K562 (cell line): ENCODE data around the gene EFHD2. TPM values are rescaled to one million over a fixed set of nuclear protein-coding genes. Genes with fewer than 3 reads are reported as not detected.

Experiments
- C11orf30 ChIP-seq: fragments of 450-650 bp; IDR thresholded peaks from 2 replicates; pipeline ENCODE4 v1.6.1; 2016; ENCODE audit warnings: low read depth, mild to moderate bottlenecking
- COPS2 ChIP-seq: fragments of 450-650 bp; conservative IDR thresholded peaks from 2 replicates; pipeline ENCODE4 v1.6.1; 2016; ENCODE audit warnings: mild to moderate bottlenecking, moderate library complexity
- CSDE1 ChIP-seq, 2 experiments: fragments of 450-650 bp; IDR thresholded peaks; 2 replicates each; pipeline ENCODE4 v1.6.1; 2016; ENCODE audit warnings: mild to moderate bottlenecking in 1 of 2
- HCFC1 ChIP-seq: IDR thresholded peaks from 2 replicates; pipeline ENCODE4 v1.6.1; 2012; ENCODE audit warnings: low read depth, low read length, improper control_type of control experiment
- HNRNPH1 ChIP-seq: fragments of 200-400 bp; formaldehyde crosslinking; optimal IDR thresholded peaks from 2 replicates; pipeline ENCODE3; 2017; ENCODE audit warnings: low read depth, mild to moderate bottlenecking, low read length, moderate library complexity
- MEF2D ChIP-seq: conservative IDR thresholded peaks from 2 replicates; pipeline ENCODE4 v1.6.1; 2016; ENCODE audit warnings: low read depth, missing genetic modification characterization, missing compliant biosample characterization
- NCOA4 ChIP-seq: fragments of 450-650 bp; IDR thresholded peaks from 2 replicates; pipeline ENCODE4 v1.6.1; 2018; ENCODE audit warnings: mild to moderate bottlenecking; ENCODE audit not compliant: partially characterized antibody
- PHF8 ChIP-seq: fragments of 200-600 bp; sonication (generic); IDR thresholded peaks from 2 replicates; pipeline ENCODE4 v1.6.1; 2012; ENCODE audit warnings: mixed run types, mild to moderate bottlenecking, inconsistent platforms, low read length, moderate library complexity, borderline replicate concordance
- POLR2A ChIP-seq: fragments of 450-650 bp; conservative IDR thresholded peaks from 2 replicates; pipeline ENCODE4 v1.6.1; 2016
- SIX5 ChIP-seq, 2 experiments: IDR thresholded peaks; 2 replicates each; pipeline ENCODE4 v1.6.1; 2011; ENCODE audit warnings: low read length in 2 of 2, borderline replicate concordance in 1 of 2, low read depth in 1 of 2, mild to moderate bottlenecking in 1 of 2, moderate library complexity in 1 of 2; ENCODE audit not compliant: insufficient read depth in 1 of 2
- TAF15 ChIP-seq: fragments of 200-400 bp; formaldehyde crosslinking; IDR thresholded peaks from 2 replicates; pipeline ENCODE4 v1.6.1; 2017; ENCODE audit warnings: mild to moderate bottlenecking, low read depth, low read length, moderate library complexity
- TFAM ChIP-seq: fragments of 250-450 bp; sonication (Bioruptor Pico); conservative IDR thresholded peaks from 2 replicates; pipeline ENCODE4 v1.5.0; 2021; ENCODE audit warnings: mild to moderate bottlenecking, moderate library complexity
- TOE1 ChIP-seq, 2 experiments: fragments of 450-650 bp in 1 of 2; sonication (generic) in 1 of 2; formaldehyde crosslinking in 1 of 2; IDR thresholded peaks; 2 replicates each; pipeline versions ENCODE4 v1.7.1 to v1.8.0; 2016 to 2022; ENCODE audit warnings: borderline replicate concordance in 2 of 2, mild to moderate bottlenecking in 2 of 2, antibody characterized with exemption in 1 of 2, inconsistent platforms in 1 of 2, low read depth in 1 of 2, missing genetic modification reagents in 1 of 2, moderate library complexity in 1 of 2
- ZNF212 ChIP-seq: fragments of 450-650 bp; formaldehyde crosslinking; IDR thresholded peaks from 2 replicates; pipeline ENCODE4 v1.4.0; 2020; ENCODE audit warnings: mild to moderate bottlenecking
- ZNF24 ChIP-seq: fragments of 450-650 bp; IDR thresholded peaks from 2 replicates; pipeline ENCODE4 v1.6.1; 2016
- ZNF408 ChIP-seq: fragments of 250-450 bp; sonication (Bioruptor Pico); IDR thresholded peaks from 2 replicates; pipeline ENCODE4 v1.4.0; 2020; ENCODE audit warnings: low read depth, mild to moderate bottlenecking, moderate library complexity
- ZNF586 ChIP-seq: fragments of 450-650 bp; formaldehyde crosslinking; conservative IDR thresholded peaks from 2 replicates; pipeline ENCODE4 v1.4.0; 2020; ENCODE audit warnings: mild to moderate bottlenecking, moderate library complexity
- polyA plus RNA-seq, 8 experiments: library from polyadenylated mRNA; depleted of rRNA in 4 of 8; stranded (reverse) in 5 of 8; unstranded in 3 of 8; fragments of >200 nt; fragmentation: Nextera tagmentation in 2 of 8; fragmentation: Illumina TruSeq in 1 of 8; extraction: Ambion mirVana in 2 of 8; extraction: Trizol in 1 of 8; gene quantifications; 2 replicates each; pipeline versions ENCODE4 v1.2.1 to v1.2.3, GENCODE V29; 2011 to 2014; ENCODE audit warnings: inconsistent platforms in 1 of 8, missing spikeins in 1 of 8
- total RNA-seq, 7 experiments: library from RNA; depleted of rRNA in 6 of 7; stranded (reverse); fragments of >200 nt in 6 of 7; fragmentation: Illumina TruSeq in 2 of 7; extraction: Trizol in 2 of 7; gene quantifications; 2 replicates each; pipeline versions ENCODE4 v1.2.1 to v1.2.3, GENCODE V29; 2011 to 2021; ENCODE audit warnings: low replicate concordance in 1 of 7
- TF ChIP-seq, protein P1 (sequence below): sonication (generic); formaldehyde crosslinking; IDR thresholded peaks from 2 replicates; pipeline ENCODE4 v1.8.1; 2023; ENCODE audit warnings: mild to moderate bottlenecking, missing genetic modification reagents
- TF ChIP-seq, protein P2 (sequence below): fragments of 250-450 bp; sonication (Bioruptor Pico); IDR thresholded peaks from 2 replicates; pipeline ENCODE4 v1.8.0; 2021; ENCODE audit warnings: mild to moderate bottlenecking, moderate library complexity
- TF ChIP-seq, protein P3 (sequence below): fragments of 450-650 bp; IDR thresholded peaks from 2 replicates; pipeline ENCODE4 v1.6.1; 2016; ENCODE audit warnings: low read depth, mild to moderate bottlenecking, moderate library complexity
- TF ChIP-seq, protein P4 (sequence below): sonication (generic); formaldehyde crosslinking; IDR thresholded peaks from 2 replicates; pipeline ENCODE4 v1.8.0; 2022; ENCODE audit warnings: mild to moderate bottlenecking, missing genetic modification reagents, borderline replicate concordance
- TF ChIP-seq, protein P5 (sequence below), 2 experiments: IDR thresholded peaks; 2 replicates each; pipeline ENCODE4 v1.6.1; 2011; ENCODE audit warnings: borderline replicate concordance in 1 of 2, control low read depth in 1 of 2, low read depth in 1 of 2, low read length in 1 of 2, mild to moderate bottlenecking in 1 of 2, mixed read lengths in 1 of 2, moderate library complexity in 1 of 2; ENCODE audit not compliant: insufficient read depth in 1 of 2, insufficient read length in 1 of 2, poor library complexity in 1 of 2, severe bottlenecking in 1 of 2; ENCODE audit errors: extremely low read depth in 1 of 2

Gene EFHD2
- total and polyA plus RNA-seq, 9 of the 15 experiments (the other 6 are each of a cell fraction or from before 2014, with no cell fraction given): 1.7 to 73.5 (median 25.2) TPM

DNA sequence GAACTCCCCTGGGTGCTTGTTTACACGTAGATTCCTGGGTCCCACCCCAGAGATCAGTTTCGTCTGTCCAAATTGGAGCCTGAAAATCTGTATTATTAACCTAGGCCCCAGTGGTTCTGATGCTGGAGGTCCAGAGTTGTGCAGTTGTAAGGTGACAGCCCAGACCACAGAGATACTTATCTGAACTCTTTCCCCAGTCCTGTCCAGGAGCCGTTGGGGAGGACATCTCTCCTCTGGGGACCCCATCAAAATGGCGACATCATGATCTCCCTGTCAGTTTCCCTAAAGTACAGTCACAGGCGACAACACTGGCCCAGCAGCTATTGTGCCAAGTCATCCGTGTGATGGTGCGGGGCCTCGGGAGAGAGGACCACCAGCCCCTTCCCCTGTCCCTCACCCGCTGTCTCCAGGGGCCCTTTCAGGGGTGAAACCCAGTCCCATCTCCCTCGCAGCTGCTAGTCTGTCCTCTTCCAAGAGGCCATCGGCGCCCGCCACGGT is 749 bp upstream of the EFHD2 start (continued):
- TF ChIP-seq PHF8: no peak
- TF ChIP-seq TOE1 (IDR thresholded peaks at IDR 0.05; ENCODE audit: borderline replicate concordance): no peak
- TF ChIP-seq TOE1 (CRISPR knock-in tag; IDR thresholded peaks at IDR 0.05; ENCODE audit: borderline replicate concordance, low read depth): no peak
- TF ChIP-seq NCOA4: no peak
- no peak for TF ChIP-seq ZNF408 (CRISPR knock-in tag)
- no peak for TF ChIP-seq HNRNPH1
- TF ChIP-seq TFAM (CRISPR knock-in tag): no peak
- TF ChIP-seq ZNF212 (CRISPR knock-in tag): no peak
- TF ChIP-seq, protein P1, sequence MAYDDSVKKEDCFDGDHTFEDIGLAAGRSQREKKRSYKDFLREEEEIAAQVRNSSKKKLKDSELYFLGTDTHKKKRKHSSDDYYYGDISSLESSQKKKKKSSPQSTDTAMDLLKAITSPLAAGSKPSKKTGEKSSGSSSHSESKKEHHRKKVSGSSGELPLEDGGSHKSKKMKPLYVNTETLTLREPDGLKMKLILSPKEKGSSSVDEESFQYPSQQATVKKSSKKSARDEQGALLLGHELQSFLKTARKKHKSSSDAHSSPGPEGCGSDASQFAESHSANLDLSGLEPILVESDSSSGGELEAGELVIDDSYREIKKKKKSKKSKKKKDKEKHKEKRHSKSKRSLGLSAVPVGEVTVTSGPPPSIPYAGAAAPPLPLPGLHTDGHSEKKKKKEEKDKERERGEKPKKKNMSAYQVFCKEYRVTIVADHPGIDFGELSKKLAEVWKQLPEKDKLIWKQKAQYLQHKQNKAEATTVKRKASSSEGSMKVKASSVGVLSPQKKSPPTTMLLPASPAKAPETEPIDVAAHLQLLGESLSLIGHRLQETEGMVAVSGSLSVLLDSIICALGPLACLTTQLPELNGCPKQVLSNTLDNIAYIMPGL (CRISPR knock-in tag): no peak
- TF ChIP-seq, protein P2, sequence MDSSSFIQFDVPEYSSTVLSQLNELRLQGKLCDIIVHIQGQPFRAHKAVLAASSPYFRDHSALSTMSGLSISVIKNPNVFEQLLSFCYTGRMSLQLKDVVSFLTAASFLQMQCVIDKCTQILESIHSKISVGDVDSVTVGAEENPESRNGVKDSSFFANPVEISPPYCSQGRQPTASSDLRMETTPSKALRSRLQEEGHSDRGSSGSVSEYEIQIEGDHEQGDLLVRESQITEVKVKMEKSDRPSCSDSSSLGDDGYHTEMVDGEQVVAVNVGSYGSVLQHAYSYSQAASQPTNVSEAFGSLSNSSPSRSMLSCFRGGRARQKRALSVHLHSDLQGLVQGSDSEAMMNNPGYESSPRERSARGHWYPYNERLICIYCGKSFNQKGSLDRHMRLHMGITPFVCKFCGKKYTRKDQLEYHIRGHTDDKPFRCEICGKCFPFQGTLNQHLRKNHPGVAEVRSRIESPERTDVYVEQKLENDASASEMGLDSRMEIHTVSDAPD (CRISPR knock-in tag): no peak
- no peak for TF ChIP-seq COPS2
- no peak for TF ChIP-seq SIX5 (IDR thresholded peaks at IDR 0.05; ENCODE audit: borderline replicate concordance in 1 of 2, insufficient read depth in 1 of 2, low read depth in 1 of 2, low read length in 2 of 2)
- no peak for TF ChIP-seq CSDE1 (IDR thresholded peaks at IDR 0.05)
- no peak for TF ChIP-seq ZNF24
- no peak for TF ChIP-seq HCFC1
- TF ChIP-seq MEF2D: no peak
- TF ChIP-seq POLR2A: no peak
- TF ChIP-seq, protein P3, sequence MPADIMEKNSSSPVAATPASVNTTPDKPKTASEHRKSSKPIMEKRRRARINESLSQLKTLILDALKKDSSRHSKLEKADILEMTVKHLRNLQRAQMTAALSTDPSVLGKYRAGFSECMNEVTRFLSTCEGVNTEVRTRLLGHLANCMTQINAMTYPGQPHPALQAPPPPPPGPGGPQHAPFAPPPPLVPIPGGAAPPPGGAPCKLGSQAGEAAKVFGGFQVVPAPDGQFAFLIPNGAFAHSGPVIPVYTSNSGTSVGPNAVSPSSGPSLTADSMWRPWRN: no peak
- no peak for TF ChIP-seq ZNF586 (CRISPR knock-in tag)
- TF ChIP-seq, protein P4, sequence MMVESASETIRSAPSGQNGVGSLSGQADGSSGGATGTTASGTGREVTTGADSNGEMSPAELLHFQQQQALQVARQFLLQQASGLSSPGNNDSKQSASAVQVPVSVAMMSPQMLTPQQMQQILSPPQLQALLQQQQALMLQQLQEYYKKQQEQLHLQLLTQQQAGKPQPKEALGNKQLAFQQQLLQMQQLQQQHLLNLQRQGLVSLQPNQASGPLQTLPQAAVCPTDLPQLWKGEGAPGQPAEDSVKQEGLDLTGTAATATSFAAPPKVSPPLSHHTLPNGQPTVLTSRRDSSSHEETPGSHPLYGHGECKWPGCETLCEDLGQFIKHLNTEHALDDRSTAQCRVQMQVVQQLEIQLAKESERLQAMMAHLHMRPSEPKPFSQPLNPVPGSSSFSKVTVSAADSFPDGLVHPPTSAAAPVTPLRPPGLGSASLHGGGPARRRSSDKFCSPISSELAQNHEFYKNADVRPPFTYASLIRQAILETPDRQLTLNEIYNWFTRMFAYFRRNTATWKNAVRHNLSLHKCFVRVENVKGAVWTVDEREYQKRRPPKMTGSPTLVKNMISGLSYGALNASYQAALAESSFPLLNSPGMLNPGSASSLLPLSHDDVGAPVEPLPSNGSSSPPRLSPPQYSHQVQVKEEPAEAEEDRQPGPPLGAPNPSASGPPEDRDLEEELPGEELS (CRISPR knock-in tag): no peak
- no peak for TF ChIP-seq TAF15
- TF ChIP-seq C11orf30: peak; percentile 32; the same call in 1 of the 2 replicates
- TF ChIP-seq, protein P5, sequence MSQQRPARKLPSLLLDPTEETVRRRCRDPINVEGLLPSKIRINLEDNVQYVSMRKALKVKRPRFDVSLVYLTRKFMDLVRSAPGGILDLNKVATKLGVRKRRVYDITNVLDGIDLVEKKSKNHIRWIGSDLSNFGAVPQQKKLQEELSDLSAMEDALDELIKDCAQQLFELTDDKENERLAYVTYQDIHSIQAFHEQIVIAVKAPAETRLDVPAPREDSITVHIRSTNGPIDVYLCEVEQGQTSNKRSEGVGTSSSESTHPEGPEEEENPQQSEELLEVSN (IDR thresholded peaks at IDR 0.05; ENCODE audit: borderline replicate concordance in 1 of 2, extremely low read depth in 1 of 2, insufficient read depth in 1 of 2, insufficient read length in 1 of 2, low read depth in 1 of 2, low read length in 1 of 2, poor library complexity in 1 of 2, severe bottlenecking in 1 of 2): no peak
